Stimulated activated memory B cell treated with anti-CD40 and anti-IgM and Interleukin-4, amounts not matched to agents 10 μg/mL and 1 μg/mL and 100 μg/mL, for 72 hours (primary cell): ENCODE data around the gene PREP.
"Not testable (repeated sequence)": the region's sequence is repeated elsewhere in the genome, so short reads cannot be mapped to it uniquely, and the experiment has no call there.

Source experiments
- ATAC-seq: fragments of 150-1000 bp; cut with Tn5 transposase; 2 replicates; pipeline ENCODE4 v1.10.0; 2021
- H3K27ac Mint-ChIP-seq: one replicate; pipeline ENCODE4 v1.8.0; 2022; ENCODE audit warnings: mild to moderate bottlenecking, mixed read lengths
- H3K27me3 Mint-ChIP-seq: one replicate; pipeline ENCODE4 v1.8.0; 2022; ENCODE audit warnings: mixed read lengths
- H3K36me3 Mint-ChIP-seq: one replicate; pipeline ENCODE4 v1.8.0; 2022; ENCODE audit warnings: mixed read lengths
- H3K4me1 Mint-ChIP-seq: one replicate; pipeline ENCODE4 v1.8.0; 2022; ENCODE audit warnings: mixed read lengths
- H3K4me3 Mint-ChIP-seq: one replicate; pipeline ENCODE4 v1.8.0; 2022; ENCODE audit warnings: mild to moderate bottlenecking, moderate library complexity, mixed read lengths
- H3K9me3 Mint-ChIP-seq: one replicate; pipeline ENCODE4 v1.8.0; 2022; ENCODE audit warnings: mixed read lengths

The PREP gene

DNA sequence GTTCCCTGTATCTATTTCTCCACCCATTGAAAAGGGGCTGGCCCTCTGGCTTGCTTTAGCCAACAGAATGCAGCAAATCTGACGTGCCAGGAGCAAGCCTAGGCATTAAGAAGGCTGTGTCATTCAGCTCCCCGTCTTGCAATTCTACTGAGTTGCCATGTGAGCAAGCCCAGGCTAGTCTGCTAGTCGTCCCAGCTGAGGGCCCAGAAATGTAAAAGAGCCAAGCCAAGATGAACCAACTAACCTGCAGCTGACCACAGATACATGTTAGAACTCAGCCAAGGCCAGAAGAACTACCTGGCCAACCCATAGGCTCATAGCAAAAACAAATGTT lies 30.1 kb downstream of the PREP start:
- Mint-ChIP-seq H3K4me1 (peaks cover 3% of the 10 kb centered on the region), H3K27ac (no peak overlapping the region), H3K4me3 (no peak overlapping the region), H3K36me3 (peaks cover 56% of the 10 kb centered on the region), H3K27me3 (no peaks in the 10 kb centered on the region), H3K9me3 (no peaks in the 10 kb centered on the region)
- ATAC-seq: no peak

- peaks cover 57% of the 10 kb centered on the region for H3K36me3 Mint-ChIP-seq
- ATAC-seq: no peak
- H3K9me3 Mint-ChIP-seq: no peaks in the 10 kb centered on the region
- no peak overlapping the region for H3K27ac Mint-ChIP-seq
- no peaks in the 10 kb centered on the region for H3K4me1 Mint-ChIP-seq
- no peaks in the 10 kb centered on the region for H3K27me3 Mint-ChIP-seq
- no peak overlapping the region for H3K4me3 Mint-ChIP-seq
Observed at GRCh38 chr6:105372142-105372848, 30.6 kb downstream of the PREP start.

DNA sequence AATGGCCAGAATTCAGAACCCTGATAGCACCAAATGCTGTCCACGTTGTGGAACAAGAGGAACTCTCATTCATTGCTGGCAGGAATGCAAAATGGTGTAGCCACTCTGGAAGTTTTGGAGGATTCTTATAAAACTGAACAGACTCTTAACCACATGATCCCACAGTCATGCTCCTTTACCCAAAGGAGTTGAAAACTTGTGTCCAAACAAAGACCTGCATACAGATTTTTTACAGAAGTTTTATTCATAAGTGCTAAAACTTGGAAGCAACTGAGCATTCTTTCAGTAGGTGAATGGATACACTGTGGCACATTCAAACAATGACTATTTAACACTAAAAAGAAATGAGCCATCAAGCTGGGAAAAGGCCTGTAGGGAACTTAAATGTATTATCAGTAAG lies 32.5 kb downstream of the PREP start:
- Mint-ChIP-seq H3K27ac (no peak overlapping the region), H3K27me3 (no peaks in the 10 kb centered on the region), H3K36me3 (peaks cover 65% of the 10 kb centered on the region)

GRCh38 chr6:105369145-105369544 lies 33.7 kb downstream of the PREP start:
- H3K36me3 Mint-ChIP-seq: peaks cover 73% of the 10 kb centered on the region
- no peaks in the 10 kb centered on the region for H3K27me3 Mint-ChIP-seq
- ATAC-seq: no peak
- no peaks in the 10 kb centered on the region for H3K9me3 Mint-ChIP-seq
- no peak overlapping the region for H3K4me3 Mint-ChIP-seq
- no peaks in the 10 kb centered on the region for H3K4me1 Mint-ChIP-seq
- no peak overlapping the region for H3K27ac Mint-ChIP-seq

More for the DNA sequence above, 32.5 kb downstream of the PREP start:
- Mint-ChIP-seq H3K9me3 (no peaks in the 10 kb centered on the region), H3K4me1 (no peaks in the 10 kb centered on the region), H3K4me3 (no peak overlapping the region)
- no peak for ATAC-seq

DNA sequence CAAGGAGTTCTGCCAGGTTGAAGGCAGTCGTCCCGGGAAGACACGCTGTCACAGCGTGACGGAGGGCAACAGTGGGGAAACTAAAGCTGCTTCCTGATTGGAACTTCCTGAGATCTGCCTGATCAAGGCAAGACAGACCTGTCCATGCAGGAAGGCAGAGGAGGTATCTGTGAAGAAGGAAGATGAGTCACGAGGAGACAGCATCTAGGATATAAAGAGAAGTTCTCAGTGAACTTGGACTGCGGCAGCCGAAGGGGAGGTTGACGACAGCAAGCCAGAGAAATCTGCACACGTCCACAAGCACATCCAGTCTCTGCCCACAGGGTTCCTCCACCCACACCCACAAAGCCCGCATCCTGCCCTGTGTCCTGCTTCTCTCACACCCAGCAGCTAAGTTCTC lies 38.6 kb downstream of the PREP start:
- H3K9me3 Mint-ChIP-seq: no peaks in the 10 kb centered on the region
- no peaks in the 10 kb centered on the region for H3K4me1 Mint-ChIP-seq
- ATAC-seq: no peak
- H3K4me3 Mint-ChIP-seq: no peak overlapping the region
- H3K27me3 Mint-ChIP-seq: no peaks in the 10 kb centered on the region
- peaks cover 67% of the 10 kb centered on the region for H3K36me3 Mint-ChIP-seq
- no peak overlapping the region for H3K27ac Mint-ChIP-seq

GRCh38 chr6:105363100-105363754 lies 39.7 kb downstream of the PREP start:
- Mint-ChIP-seq H3K36me3 (peaks cover 65% of the 10 kb centered on the region), H3K4me1 (no peaks in the 10 kb centered on the region), H3K4me3 (no peak overlapping the region), H3K27me3 (no peaks in the 10 kb centered on the region), H3K27ac (no peak overlapping the region), H3K9me3 (no peaks in the 10 kb centered on the region)
- no peak for ATAC-seq

DNA sequence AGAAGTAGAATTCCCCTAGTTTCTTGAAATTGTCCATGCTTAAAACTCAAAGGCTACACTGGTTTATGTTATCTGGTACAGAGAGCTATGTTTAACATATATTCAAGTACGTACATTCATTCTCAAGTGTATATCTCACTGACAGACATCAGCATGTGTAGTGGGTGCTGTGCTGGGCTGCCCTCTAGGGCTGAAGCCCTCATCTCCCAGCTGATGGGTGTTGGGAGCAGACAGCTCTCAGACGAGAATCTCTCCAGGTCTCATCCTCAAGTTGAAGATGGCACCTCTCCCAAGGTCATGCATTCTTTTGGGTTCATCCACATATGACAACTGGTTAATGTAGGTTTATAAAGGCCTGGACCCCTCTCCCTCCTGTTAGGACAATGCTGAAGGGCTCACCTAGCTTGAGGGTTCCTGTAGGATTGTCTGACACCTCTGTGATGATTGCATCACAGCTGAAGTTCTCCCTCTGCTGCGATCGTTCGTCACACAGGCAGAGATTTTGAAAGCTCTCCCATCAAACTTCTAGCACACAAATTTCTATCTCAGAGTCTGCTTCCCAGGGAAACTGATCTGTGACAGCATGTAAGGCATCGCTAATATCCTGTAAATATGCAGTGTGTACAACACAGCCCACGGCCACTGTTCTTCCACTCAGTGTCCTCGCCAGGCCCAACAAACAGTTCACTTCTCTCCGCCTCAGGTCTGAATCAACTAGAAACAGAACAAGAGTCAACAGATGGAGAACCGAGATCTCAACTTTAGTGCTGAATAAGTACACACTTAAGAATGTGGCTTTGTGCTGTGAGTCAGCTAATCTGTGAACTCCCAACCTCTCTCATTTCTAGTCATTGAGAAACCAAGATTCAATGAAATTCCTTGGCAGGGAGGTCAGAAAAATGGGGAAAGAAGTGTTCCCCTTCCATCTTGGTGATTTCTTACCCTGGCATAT lies 43.2 kb downstream of the PREP start:
- Mint-ChIP-seq H3K9me3 (peaks cover 9% of the 10 kb centered on the region), H3K4me1 (no peaks in the 10 kb centered on the region), H3K36me3 (peaks cover 73% of the 10 kb centered on the region), H3K4me3 (no peak overlapping the region), H3K27ac (no peak overlapping the region), H3K27me3 (no peaks in the 10 kb centered on the region)
- no peak for ATAC-seq

DNA sequence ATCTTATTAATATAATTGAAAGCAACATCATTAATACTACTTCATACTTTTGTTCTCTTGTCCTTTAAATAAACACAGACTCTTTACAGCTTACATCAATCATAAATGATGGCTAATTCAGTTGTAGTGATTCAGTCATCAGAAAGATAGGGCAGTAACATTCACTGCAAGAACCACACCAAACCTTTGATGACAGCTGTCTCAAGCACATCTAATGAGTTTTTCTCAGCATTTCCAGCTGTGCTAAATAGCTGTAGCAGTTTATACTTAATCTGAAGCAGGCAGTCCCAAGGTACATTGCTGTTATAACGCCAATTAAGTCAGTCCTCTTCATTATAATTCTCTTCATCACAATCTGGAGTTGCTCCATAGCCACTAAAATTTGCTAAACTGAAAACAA lies 45.7 kb downstream of the PREP start:
- Mint-ChIP-seq H3K9me3 (peaks cover 9% of the 10 kb centered on the region), H3K27ac (no peak overlapping the region), H3K4me3 (no peak overlapping the region), H3K4me1 (no peaks in the 10 kb centered on the region), H3K27me3 (no peaks in the 10 kb centered on the region), H3K36me3 (peaks cover 61% of the 10 kb centered on the region)
- ATAC-seq: no peak

GRCh38 chr6:105352037-105352617 lies 50.8 kb downstream of the PREP start:
- Mint-ChIP-seq H3K9me3 (peaks cover 9% of the 10 kb centered on the region), H3K27ac (no peak overlapping the region), H3K36me3 (peaks cover 71% of the 10 kb centered on the region), H3K4me3 (no peak overlapping the region), H3K27me3 (no peaks in the 10 kb centered on the region), H3K4me1 (no peaks in the 10 kb centered on the region)
- no peak for ATAC-seq

DNA sequence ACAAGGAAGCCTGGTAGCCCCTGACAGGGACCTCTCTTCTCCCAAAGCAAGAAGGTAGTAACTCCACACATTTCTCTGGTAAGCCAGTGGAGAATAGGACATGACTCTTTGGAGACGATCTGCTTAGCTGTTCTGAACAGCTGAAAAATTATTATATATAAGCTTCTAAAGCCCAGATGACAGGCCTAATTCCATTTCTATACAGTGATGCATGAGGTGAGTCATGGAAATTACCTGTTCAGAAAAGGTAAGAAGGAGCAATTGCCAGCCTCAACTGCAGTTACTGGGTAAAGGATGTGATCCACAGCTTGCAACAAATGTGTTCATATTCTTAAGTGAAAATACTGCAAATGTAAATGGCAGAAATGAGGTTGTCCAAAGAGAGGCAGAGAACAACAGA lies 54.0 kb downstream of the PREP start:
- no peak for ATAC-seq
- Mint-ChIP-seq H3K4me1 (no peaks in the 10 kb centered on the region), H3K27me3 (no peaks in the 10 kb centered on the region), H3K9me3 (no peaks in the 10 kb centered on the region), H3K27ac (no peak overlapping the region), H3K36me3 (peaks cover 69% of the 10 kb centered on the region), H3K4me3 (no peak overlapping the region)

DNA sequence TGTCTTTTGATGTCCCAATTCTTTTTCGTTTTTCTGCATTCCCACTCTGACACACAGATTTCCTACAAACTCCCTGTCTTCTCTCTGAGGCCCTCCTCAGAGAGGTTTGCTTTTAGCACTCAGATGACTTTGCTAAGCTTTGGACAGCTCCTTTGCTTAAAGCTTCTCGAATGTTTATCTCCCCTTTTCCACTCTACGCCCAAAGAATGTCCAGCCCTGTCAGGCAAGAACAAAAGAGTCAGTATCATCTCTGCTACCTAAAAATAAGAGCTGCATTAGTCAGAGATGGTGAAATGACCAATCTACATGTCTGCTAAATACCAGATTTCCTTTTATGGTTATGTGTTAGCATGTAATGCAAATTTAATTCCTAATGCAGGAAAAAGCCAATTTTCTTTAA lies 56.8 kb downstream of the PREP start:
- Mint-ChIP-seq H3K4me3 (no peak overlapping the region), H3K4me1 (no peaks in the 10 kb centered on the region), H3K27me3 (no peaks in the 10 kb centered on the region), H3K9me3 (no peaks in the 10 kb centered on the region), H3K36me3 (peaks cover 79% of the 10 kb centered on the region), H3K27ac (no peak overlapping the region)
- ATAC-seq: no peak

- Mint-ChIP-seq H3K4me3 (no peak overlapping the region), H3K27ac (no peak overlapping the region), H3K9me3 (no peaks in the 10 kb centered on the region), H3K4me1 (peaks cover 3% of the 10 kb centered on the region), H3K36me3 (peaks cover 79% of the 10 kb centered on the region), H3K27me3 (no peaks in the 10 kb centered on the region)
- no peak for ATAC-seq
Observed at GRCh38 chr6:105345506-105345905, 57.4 kb downstream of the PREP start.

GRCh38 chr6:105344881-105345370 lies 58.0 kb downstream of the PREP start:
- Mint-ChIP-seq H3K27me3 (no peaks in the 10 kb centered on the region), H3K36me3 (peaks cover 77% of the 10 kb centered on the region), H3K4me1 (peaks cover 6% of the 10 kb centered on the region), H3K27ac (no peak overlapping the region), H3K9me3 (no peaks in the 10 kb centered on the region), H3K4me3 (no peak overlapping the region)
- ATAC-seq: no peak

DNA sequence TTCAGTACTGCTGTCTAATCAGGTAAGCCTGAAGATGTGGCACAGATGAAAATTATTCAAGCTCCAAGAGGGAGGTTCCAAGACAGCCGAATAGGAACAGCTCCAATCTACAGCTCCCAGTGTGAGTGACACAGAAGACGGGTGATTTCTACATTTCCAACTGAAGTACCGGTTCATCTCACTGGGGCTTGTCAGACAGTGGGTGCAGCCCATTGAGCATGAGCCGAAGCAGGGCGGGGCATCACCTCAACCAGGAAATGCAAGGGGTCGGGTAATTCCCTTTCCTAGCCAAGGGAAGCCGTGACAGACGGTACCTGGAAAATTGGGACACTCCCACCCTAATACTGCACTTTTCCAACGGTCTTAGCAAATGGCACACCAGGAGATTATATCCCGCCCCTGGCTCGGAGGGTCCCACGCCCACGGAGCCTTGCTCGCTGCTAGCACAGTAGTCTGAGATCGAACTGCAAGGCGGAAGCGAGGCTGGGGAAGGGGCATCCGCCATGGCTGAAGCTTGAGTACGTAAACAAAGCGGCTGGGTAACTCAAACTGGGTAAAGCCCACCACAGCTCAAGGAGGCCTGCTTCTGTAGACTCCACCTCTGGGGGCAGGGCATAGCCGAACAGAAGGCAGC lies 64.4 kb downstream of the PREP start:
- not testable (repeated sequence) for H3K27me3 Mint-ChIP-seq, H3K4me1 Mint-ChIP-seq, H3K9me3 Mint-ChIP-seq, H3K27ac Mint-ChIP-seq, ATAC-seq, H3K4me3 Mint-ChIP-seq
- peaks cover 84% of the 10 kb centered on the region for H3K36me3 Mint-ChIP-seq

DNA sequence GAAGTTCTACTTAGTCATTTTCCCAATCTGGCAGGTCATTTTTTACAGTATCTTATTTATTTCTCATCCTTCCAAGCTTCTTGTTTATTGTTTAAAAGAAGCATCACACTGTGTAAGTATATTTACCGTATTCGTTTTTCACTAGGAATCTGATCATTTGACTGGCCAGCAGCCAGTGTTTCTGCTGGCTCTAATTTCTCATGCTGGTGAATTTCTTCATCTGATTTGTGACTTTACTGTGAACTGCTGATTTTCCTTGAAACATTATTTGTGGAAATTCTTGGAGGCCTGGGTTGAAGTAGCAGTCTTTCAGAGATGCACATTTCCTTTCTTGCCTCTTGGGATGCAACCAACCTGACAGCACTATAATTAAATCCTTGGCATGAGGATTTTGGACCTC lies 65.9 kb downstream of the PREP start:
- no peaks in the 10 kb centered on the region for H3K9me3 Mint-ChIP-seq
- no peak for ATAC-seq
- H3K4me3 Mint-ChIP-seq: no peak overlapping the region

More for the DNA sequence above, 65.9 kb downstream of the PREP start:
- H3K27me3 Mint-ChIP-seq: no peaks in the 10 kb centered on the region
- H3K4me1 Mint-ChIP-seq: peaks cover 6% of the 10 kb centered on the region
- H3K36me3 Mint-ChIP-seq: peaks cover 81% of the 10 kb centered on the region
- H3K27ac Mint-ChIP-seq: no peak overlapping the region
